NT2/D1 (cell line): ENCODE results near the gene PPP1R3E.

Source experiments
- SUZ12 ChIP-seq: IDR thresholded peaks from 2 replicates; pipeline ENCODE4 v1.6.1; 2011; ENCODE audit not compliant: insufficient read length, insufficient read depth; ENCODE audit errors: extremely low read depth
- YY1 ChIP-seq: IDR thresholded peaks from 2 replicates; pipeline ENCODE4 v1.6.1; 2011; ENCODE audit not compliant: insufficient read length, insufficient read depth
- ZNF274 ChIP-seq: IDR thresholded peaks from 2 replicates; pipeline ENCODE4 v1.6.1; 2011; ENCODE audit warnings: mild to moderate bottlenecking, low read depth, low read length

GRCh38 chr14:23339506-23340268, 37.0 kb upstream of the PPP1R3E start:
- TF ChIP-seq YY1 (no peak), ZNF274 (no peak), SUZ12 (no peak)
